GM12864 (cell line): ENCODE results near the gene TMEM39B.

ENCODE experiments used
- DNase-seq: peaks from one replicate; pipeline ENCODE4 v3.0.0-alpha.2; 2011; ENCODE audit warnings: low read depth
- H3K4me3 ChIP-seq: 2 replicates; pipeline ENCODE4 v1.5.1; 2011; ENCODE audit warnings: mild to moderate bottlenecking, low read depth, low read length, control low read depth
- CTCF ChIP-seq: IDR thresholded peaks from 2 replicates; pipeline ENCODE4 v1.5.1; 2011; ENCODE audit warnings: low read depth, mild to moderate bottlenecking, moderate library complexity, low read length, control low read depth, inconsistent platforms; ENCODE audit errors: missing control alignments

The TMEM39B gene

GRCh38 chr1:32040711-32041110 lies 32.0 kb upstream of the TMEM39B start:
- no peak overlapping the region for H3K4me3 ChIP-seq
- DNase-seq, result no peak
- TF ChIP-seq CTCF, result no peak

GRCh38 chr1:32042330-32042729 lies 30.4 kb upstream of the TMEM39B start:
- TF ChIP-seq CTCF, result no peak
- no peak overlapping the region for H3K4me3 ChIP-seq
- DNase-seq, result no peak

- TF ChIP-seq CTCF, result no peak
- no peak for DNase-seq
- H3K4me3 ChIP-seq, result no peak overlapping the region
Measured at GRCh38 chr1:32044234-32044633, 28.5 kb upstream of the TMEM39B start.

- H3K4me3 ChIP-seq, result no peak overlapping the region
- TF ChIP-seq CTCF, result no peak
- DNase-seq, result no peak
Measured at GRCh38 chr1:32045772-32046171, 27.0 kb upstream of the TMEM39B start.

- DNase-seq, result no peak
- no peak overlapping the region for H3K4me3 ChIP-seq
- TF ChIP-seq CTCF, result no peak
Measured at GRCh38 chr1:32047701-32048100, 25.0 kb upstream of the TMEM39B start.

GRCh38 chr1:32048440-32048839 lies 24.3 kb upstream of the TMEM39B start:
- TF ChIP-seq CTCF, result no peak
- no peak overlapping the region for H3K4me3 ChIP-seq
- DNase-seq, result no peak

- DNase-seq, result no peak
- no peak overlapping the region for H3K4me3 ChIP-seq
- no peak for TF ChIP-seq CTCF
Measured at GRCh38 chr1:32051706-32052105, 21.0 kb upstream of the TMEM39B start.
